Smooth muscle cell (in vitro differentiated cells): ENCODE measurements around the gene CFAP100. TPM values are rescaled to one million over a fixed set of nuclear protein-coding genes. Genes with fewer than 3 reads are reported as not detected.

Experiments
- DNase-seq: peaks from one replicate; lab custom pipeline; 2025; ENCODE audit not compliant: unreplicated experiment; lab: John Stamatoyannopoulos, UW
- H2AFZ ChIP-seq: fragments of 200-600 bp; sonication (generic); 2 replicates; pipeline ENCODE4 v1.6.0; 2016; ENCODE audit warnings: antibody characterized with exemption, low read depth, mild to moderate bottlenecking
- H3F3A ChIP-seq: fragments of 200-600 bp; sonication (generic); 2 replicates; pipeline ENCODE4 v1.6.0; 2017; ENCODE audit warnings: antibody characterized with exemption, low read depth
- H3K27ac ChIP-seq: fragments of 200-600 bp; sonication (generic); 2 replicates; pipeline ENCODE4 v1.5.1; 2016; ENCODE audit warnings: low read depth, mild to moderate bottlenecking
- H3K27me3 ChIP-seq: fragments of 200-600 bp; sonication (generic); 2 replicates; pipeline ENCODE4 v1.6.1; 2016; ENCODE audit warnings: low read depth, mild to moderate bottlenecking
- H3K36me3 ChIP-seq: fragments of 200-600 bp; sonication (generic); 2 replicates; pipeline ENCODE4 v1.5.1; 2016; ENCODE audit warnings: low read depth
- H3K4me1 ChIP-seq: fragments of 200-600 bp; sonication (generic); 2 replicates; pipeline ENCODE4 v1.5.1; 2016; ENCODE audit warnings: low read depth
- H3K4me2 ChIP-seq: fragments of 200-600 bp; sonication (generic); 2 replicates; pipeline ENCODE4 v1.6.0; 2016; ENCODE audit warnings: mild to moderate bottlenecking
- H3K4me3 ChIP-seq: fragments of 200-600 bp; sonication (generic); 2 replicates; pipeline ENCODE4 v1.5.1; 2016; ENCODE audit warnings: mild to moderate bottlenecking
- H3K79me2 ChIP-seq: fragments of 200-600 bp; sonication (generic); 2 replicates; pipeline ENCODE4 v1.6.0; 2016; ENCODE audit warnings: low read depth, mild to moderate bottlenecking
- H3K9ac ChIP-seq: fragments of 200-600 bp; sonication (generic); 2 replicates; pipeline ENCODE4 v1.6.0; 2016; ENCODE audit warnings: low read depth
- H3K9me3 ChIP-seq: fragments of 200-600 bp; sonication (generic); replicated peaks from 2 replicates; pipeline ENCODE4 v1.5.1; 2016; ENCODE audit warnings: low read depth
- H4K20me1 ChIP-seq: fragments of 200-600 bp; sonication (generic); 2 replicates; pipeline ENCODE4 v1.6.0; 2016; ENCODE audit warnings: low read depth
- WGBS: methylation state at CpG from one replicate; pipeline ENCODE4 v1.1.7; 2016; ENCODE audit warnings: low lambda C conversion rate; 5-methylcytosine and 5-hydroxymethylcytosine counted together
- polyA plus RNA-seq: library from polyadenylated mRNA; unstranded; fragments of >200 nt; fragmentation: Nextera tagmentation; extraction: Ambion mirVana; gene quantifications from 2 replicates; pipeline ENCODE4 v1.2.1, GENCODE V29; 2016
- total RNA-seq: library from RNA; depleted of rRNA; stranded (reverse); fragments of >200 nt; gene quantifications from 2 replicates; pipeline ENCODE4 v1.2.3, GENCODE V29; 2014
- TF ChIP-seq, protein P1 (sequence below): fragments of 200-600 bp; sonication (generic); IDR thresholded peaks from 2 replicates; pipeline ENCODE4 v1.5.1; 2017; ENCODE audit warnings: borderline replicate concordance, mild to moderate bottlenecking, antibody characterized with exemption; ENCODE audit not compliant: insufficient read depth, poor library complexity, severe bottlenecking

Gene CFAP100
- total and polyA plus RNA-seq, 2 experiments from 2014 or later: not detected

- Histone ChIP-seq H2AFZ (no peak overlapping the region), H3K27ac (no peak overlapping the region), H4K20me1 (no peaks in the 10 kb centered on the region), H3F3A (no peaks in the 10 kb centered on the region), H3K4me1 (no peaks in the 10 kb centered on the region), H3K36me3 (no peaks in the 10 kb centered on the region), H3K27me3 (no peaks in the 10 kb centered on the region), H3K4me2 (no peak overlapping the region), H3K4me3 (no peak overlapping the region), H3K79me2 (no peaks in the 10 kb centered on the region), H3K9ac (no peak overlapping the region), H3K9me3 (no peaks in the 10 kb centered on the region)
- 87% methylated on average over 19 of the region's 21 CpGs for WGBS
- TF ChIP-seq, protein P1, sequence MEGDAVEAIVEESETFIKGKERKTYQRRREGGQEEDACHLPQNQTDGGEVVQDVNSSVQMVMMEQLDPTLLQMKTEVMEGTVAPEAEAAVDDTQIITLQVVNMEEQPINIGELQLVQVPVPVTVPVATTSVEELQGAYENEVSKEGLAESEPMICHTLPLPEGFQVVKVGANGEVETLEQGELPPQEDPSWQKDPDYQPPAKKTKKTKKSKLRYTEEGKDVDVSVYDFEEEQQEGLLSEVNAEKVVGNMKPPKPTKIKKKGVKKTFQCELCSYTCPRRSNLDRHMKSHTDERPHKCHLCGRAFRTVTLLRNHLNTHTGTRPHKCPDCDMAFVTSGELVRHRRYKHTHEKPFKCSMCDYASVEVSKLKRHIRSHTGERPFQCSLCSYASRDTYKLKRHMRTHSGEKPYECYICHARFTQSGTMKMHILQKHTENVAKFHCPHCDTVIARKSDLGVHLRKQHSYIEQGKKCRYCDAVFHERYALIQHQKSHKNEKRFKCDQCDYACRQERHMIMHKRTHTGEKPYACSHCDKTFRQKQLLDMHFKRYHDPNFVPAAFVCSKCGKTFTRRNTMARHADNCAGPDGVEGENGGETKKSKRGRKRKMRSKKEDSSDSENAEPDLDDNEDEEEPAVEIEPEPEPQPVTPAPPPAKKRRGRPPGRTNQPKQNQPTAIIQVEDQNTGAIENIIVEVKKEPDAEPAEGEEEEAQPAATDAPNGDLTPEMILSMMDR: no peak
- DNase-seq: no peak
Measured at GRCh38 chr3:126373682-126374601, 20.8 kb upstream of the CFAP100 start.

DNA sequence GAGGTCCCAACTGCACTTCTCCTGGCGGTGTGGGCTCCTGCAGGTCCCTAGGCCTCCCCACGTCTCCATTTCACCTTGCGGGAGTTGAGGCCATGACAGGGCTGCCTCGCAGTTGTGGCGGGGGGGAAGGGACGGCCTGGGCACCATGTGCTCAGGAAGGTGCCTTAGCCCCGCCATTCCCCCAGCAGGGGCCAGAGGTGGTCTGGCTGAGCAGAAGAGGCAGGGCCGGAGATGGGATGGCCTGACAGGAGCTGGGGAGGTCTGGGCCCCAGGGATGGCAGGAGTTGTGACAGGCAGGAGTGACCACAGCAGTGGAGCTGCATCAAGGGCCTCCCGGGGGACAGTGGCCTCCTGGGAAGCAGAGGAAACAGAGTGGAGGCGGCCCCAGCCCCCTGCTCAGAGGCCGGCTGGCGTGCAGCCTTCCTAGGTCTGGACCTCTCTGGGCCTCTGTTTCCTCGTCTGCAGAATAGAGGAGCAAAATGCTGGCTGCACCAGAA, 18.8 kb upstream of the CFAP100 start:
- no peaks in the 10 kb centered on the region for H3K9me3 ChIP-seq
- no peaks in the 10 kb centered on the region for H3F3A ChIP-seq
- no peak overlapping the region for H3K9ac ChIP-seq
- WGBS: 81% methylated on average over 13 of the region's 13 CpGs
- TF ChIP-seq, protein P1: no peak
- H3K79me2 ChIP-seq: no peaks in the 10 kb centered on the region
- H3K36me3 ChIP-seq: no peaks in the 10 kb centered on the region
- no peak for DNase-seq
- no peak overlapping the region for H3K27ac ChIP-seq
- no peaks in the 10 kb centered on the region for H4K20me1 ChIP-seq
- H3K4me3 ChIP-seq: no peak overlapping the region
- H2AFZ ChIP-seq: no peak overlapping the region
- H3K27me3 ChIP-seq: no peaks in the 10 kb centered on the region
- no peaks in the 10 kb centered on the region for H3K4me1 ChIP-seq
- no peak overlapping the region for H3K4me2 ChIP-seq

- Histone ChIP-seq H3K4me2 (no peak overlapping the region), H3K27ac (no peak overlapping the region), H3K27me3 (no peaks in the 10 kb centered on the region), H3K4me3 (no peak overlapping the region), H4K20me1 (no peaks in the 10 kb centered on the region), H3K79me2 (no peaks in the 10 kb centered on the region), H3K36me3 (no peaks in the 10 kb centered on the region), H3K9me3 (no peaks in the 10 kb centered on the region), H3K9ac (no peak overlapping the region), H3K4me1 (no peaks in the 10 kb centered on the region), H2AFZ (no peak overlapping the region), H3F3A (no peaks in the 10 kb centered on the region)
- no peak for DNase-seq
- TF ChIP-seq, protein P1: no peak
- 66% methylated on average over 3 of the region's 3 CpGs for WGBS
Measured at GRCh38 chr3:126376444-126376843, 18.3 kb upstream of the CFAP100 start.
